ENCODE results near the gene B4GAT1. TPM values are rescaled to one million over a fixed set of nuclear protein-coding genes. Genes with fewer than 3 reads are reported as not detected.

Gene B4GAT1
- total and polyA plus RNA-seq, 2 donors (not counting 1 experiment from before 2014, with no cell fraction given) = 1.4 to 5.2 TPM

GRCh38 chr11:66346476-66347424 is 679 bp downstream of the B4GAT1 start:
- H2AFZ ChIP-seq (ENCODE audit: insufficient read depth, low read depth, low read length, poor library complexity, severe bottlenecking) = peak overlapping the region; percentile 90
- H3K9me3 Mint-ChIP-seq (ENCODE audit: insufficient read depth) = no peaks in the 10 kb centered on the region
- ChIA-PET POLR2A (no interaction called here), CTCF (interaction anchor here (1.0 to 5.2 kb wide), 3 partner anchors 35 to 42 kb away, joined by 3 to 44 read pairs (median 19); no protein-coding TSS in a partner anchor)
- peaks cover 27% of the 10 kb centered on the region for H3K79me2 ChIP-seq (ENCODE audit: control insufficient read depth, insufficient read depth, low read length)
- H3K4me3 ChIP-seq (ENCODE audit: control extremely low read depth in 1 of 5, extremely low read depth in 1 of 5, insufficient read depth in 1 of 5, low read depth in 2 of 5, low read length in 4 of 5) = peak overlapping the region; percentile 45 to 85 (median 78)
- intact Hi-C loops (cut with micrococcal nuclease) = loop anchor here (5.0 kb wide), 1 partner anchor 41 kb away; no protein-coding TSS in a partner anchor
- H3K27me3 ChIP-seq (replicated peaks in 1 of 4; ENCODE audit: control extremely low read depth in 1 of 4, control insufficient read depth in 3 of 4, insufficient read depth in 4 of 4, low read length in 3 of 4) = no peaks in the 10 kb centered on the region
- H3K4me1 ChIP-seq (ENCODE audit: control insufficient read depth in 2 of 2, insufficient read depth in 2 of 2, low read length in 2 of 2) = peaks cover 19 to 44% of the 10 kb centered on the region in 2 donors
- H3K27me3 Mint-ChIP-seq = no peaks in the 10 kb centered on the region
- peak overlapping the region; percentile 85 for H3K4me2 ChIP-seq (replicated peaks; ENCODE audit: low read depth, low read length, poor library complexity, severe bottlenecking)
- peak overlapping the region; percentile 44 to 53 for H3K27ac ChIP-seq (ENCODE audit: low read length in 2 of 2)
- ATAC-seq (ENCODE audit: low read depth) (no peak), DNase-seq (no peak)
- 34% methylated on average over 68 of the region's 68 CpGs for WGBS (ENCODE audit: insufficient coverage)
- TF ChIP-seq EZH2 (IDR thresholded peaks at IDR 0.05; ENCODE audit: borderline replicate concordance, insufficient read depth, low read depth, low read length, poor library complexity, severe bottlenecking) (no peak), CTCF (IDR thresholded peaks at IDR 0.05) (no peak)
- H3K9ac ChIP-seq (ENCODE audit: low read length) = peak overlapping the region; percentile 82
- peaks cover 0 to 6% of the 10 kb centered on the region in 2 experiments for H3K36me3 ChIP-seq (replicated peaks in 1 of 2; ENCODE audit: control extremely low read depth in 1 of 2, control insufficient read depth in 1 of 2, extremely low read depth in 1 of 2, insufficient read depth in 2 of 2, low read length in 1 of 2)
- no peaks in the 10 kb centered on the region for H3K9me3 ChIP-seq (ENCODE audit: control extremely low read depth in 1 of 3, control insufficient read depth in 2 of 3, insufficient read depth in 1 of 3, low read length in 2 of 3)
- H3K4me1 Mint-ChIP-seq = peaks cover 48% of the 10 kb centered on the region
- peak overlapping the region; percentile 96 for H3K27ac Mint-ChIP-seq
- peak overlapping the region; percentile 83 for H3K4me3 Mint-ChIP-seq
- H4K20me1 ChIP-seq (ENCODE audit: control insufficient read depth, insufficient read depth, low read length, poor library complexity, severe bottlenecking) = peaks cover 29% of the 10 kb centered on the region
